HG03457 (cell line): ENCODE data around the gene ACSS3.
"Not testable (repeated sequence)": the region's sequence is repeated elsewhere in the genome, so short reads cannot be mapped to it uniquely, and the experiment has no call there.

Experiments
- ATAC-seq: cut with Tn5 transposase; IDR thresholded peaks from one replicate; pipeline ENCODE4 v1.9.1; 2021; ENCODE audit warnings: moderate number of reproducible peaks; ENCODE audit not compliant: unreplicated experiment

Gene ACSS3

GRCh38 chr12:81077686-81078441 lies at the start of gene ACSS3:
Gene ACSS3 (plus strand): TSS chr12:81078079. CDS start chr12:81078121, 42 bp downstream.
- ATAC-seq: no peak

GRCh38 chr12:81034926-81035325 lies 43.0 kb upstream of the ACSS3 start:
- ATAC-seq: no peak

- ATAC-seq: no peak
These were observed 38.6 kb upstream of the ACSS3 start for GRCh38 chr12:81039231-81039630.

DNA sequence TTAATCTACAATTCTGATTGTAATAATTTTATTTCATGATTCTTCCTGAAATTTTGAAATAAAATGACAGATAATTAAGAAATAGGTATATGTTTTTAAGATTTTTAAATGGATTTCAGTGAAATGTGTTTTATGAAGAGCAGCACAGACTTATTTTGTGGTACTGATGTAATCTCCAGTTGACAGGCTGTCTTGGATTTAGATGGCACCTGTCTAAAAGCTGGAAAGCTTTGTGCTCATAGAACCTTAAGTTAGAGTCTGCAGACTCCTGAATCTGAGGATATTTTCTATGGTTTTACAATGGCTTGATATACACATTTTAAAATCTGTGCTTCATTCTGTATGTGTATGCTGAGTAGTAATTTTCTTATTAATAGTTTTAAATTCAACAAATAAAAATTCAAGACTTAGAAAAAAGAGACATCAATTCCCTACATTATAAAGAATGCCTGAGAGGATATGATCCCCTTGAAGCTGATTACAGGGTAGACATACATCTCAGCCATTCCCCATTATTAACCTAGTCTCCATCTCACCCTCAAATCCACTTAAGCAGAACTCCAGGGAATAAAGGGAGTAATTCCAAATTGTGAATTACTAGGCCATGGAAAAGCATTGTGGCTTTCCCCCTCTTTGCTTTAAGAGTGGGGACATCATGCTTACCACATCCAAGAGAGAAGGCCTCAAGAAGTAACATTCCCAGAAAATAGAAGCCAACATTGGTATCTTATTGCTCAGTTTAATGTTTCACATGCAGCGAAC lies 33.7 kb upstream of the ACSS3 start:
- ATAC-seq: no peak

DNA sequence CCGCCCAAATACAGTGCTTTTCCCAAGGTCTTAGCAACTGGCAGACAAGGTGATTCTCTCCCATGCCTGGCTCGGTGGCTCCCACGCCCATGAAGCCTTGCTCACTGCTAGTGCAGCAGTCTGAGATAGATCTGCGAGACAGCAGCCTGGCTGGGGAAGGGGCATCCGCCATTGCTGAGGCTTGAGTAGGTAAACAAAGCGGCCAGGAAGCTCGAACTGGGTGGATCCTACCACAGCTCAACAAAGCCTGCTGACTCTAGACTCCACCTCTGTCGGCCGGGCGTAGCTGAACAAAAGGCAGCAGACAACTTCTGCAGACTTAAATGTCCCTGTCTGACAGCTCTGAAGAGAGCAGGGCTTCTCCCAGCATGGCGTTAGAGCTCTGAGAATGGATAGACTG lies 12.9 kb upstream of the ACSS3 start:
- not testable (repeated sequence) for ATAC-seq

GRCh38 chr12:81070846-81071245 lies 7.0 kb upstream of the ACSS3 start:
- no peak for ATAC-seq

DNA sequence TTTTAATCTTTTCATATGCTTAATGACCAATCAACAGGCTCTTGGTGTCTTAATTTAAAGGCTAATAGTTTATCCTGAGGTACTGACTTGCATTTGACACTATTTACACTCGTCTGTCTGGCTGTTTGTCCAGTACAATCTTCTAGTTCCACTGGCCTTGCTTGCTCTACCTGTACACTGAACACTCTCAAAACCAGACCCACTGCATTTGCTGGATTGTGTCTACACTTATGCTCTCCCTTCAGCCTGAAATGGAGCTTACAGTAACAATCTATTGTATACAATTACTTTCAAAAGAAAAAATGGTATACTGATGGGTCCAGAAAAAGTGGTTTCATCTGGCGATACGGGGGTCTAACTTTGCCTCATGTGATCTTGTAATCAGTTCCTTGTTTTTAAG lies 2.3 kb upstream of the ACSS3 start:
- no peak for ATAC-seq

DNA sequence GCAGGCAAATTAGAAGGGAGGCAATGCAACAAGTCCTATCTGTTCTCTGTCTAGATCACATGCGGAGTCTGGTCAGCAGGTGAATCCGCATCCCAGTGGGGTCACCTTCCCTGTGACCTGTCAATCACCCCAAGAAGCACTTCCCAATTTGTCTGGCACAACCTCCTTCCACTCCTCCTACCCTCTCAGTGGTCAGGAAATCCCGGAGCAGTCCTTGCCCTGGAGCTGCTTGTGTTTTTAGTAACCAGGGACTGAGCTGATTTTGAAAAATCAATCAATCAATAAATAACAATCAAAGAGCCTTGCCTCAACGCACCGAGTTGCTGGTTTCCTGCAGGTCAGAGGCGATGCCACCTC lies 572 bp upstream of the ACSS3 start:
- ATAC-seq: no peak

GRCh38 chr12:81078469-81079196 lies 754 bp downstream of the ACSS3 start:
- no peak for ATAC-seq

DNA sequence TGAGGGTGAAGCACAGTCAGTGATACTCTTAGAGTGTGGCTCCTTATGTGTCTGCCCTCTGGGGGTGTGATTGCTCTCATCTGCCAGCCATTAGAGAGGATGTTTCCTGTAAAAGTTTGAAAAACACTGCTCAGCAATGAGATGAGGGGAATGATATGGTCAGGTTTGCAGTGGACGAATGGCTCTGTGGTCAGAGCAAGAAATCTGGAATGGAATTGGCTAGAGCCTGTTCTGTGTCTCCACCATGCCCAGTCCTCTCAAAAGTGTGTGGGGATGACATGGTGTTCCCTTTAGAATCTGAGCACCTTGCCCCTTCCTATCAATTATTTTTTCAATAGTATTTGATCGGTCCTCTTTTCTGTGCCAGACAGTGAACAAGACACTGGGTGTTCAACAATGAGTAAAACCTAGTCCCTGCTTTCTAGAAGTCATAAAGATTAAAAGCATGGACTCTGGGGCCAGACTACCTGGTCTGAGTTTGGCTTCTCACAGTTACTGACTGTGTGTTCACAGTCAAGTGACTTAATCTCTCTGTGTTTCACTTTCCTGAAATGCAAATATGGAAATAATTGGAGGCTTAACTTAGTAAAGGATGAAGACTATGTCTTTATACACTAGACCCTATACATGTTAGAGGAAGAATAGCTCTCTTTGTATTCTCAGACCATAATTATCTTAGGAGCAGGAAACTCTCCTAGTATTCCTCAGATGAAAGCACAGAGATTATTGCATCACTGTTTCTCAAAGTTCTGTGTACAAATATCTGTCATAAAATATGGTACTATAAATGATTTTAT lies 1.6 kb downstream of the ACSS3 start:
- ATAC-seq: no peak

DNA sequence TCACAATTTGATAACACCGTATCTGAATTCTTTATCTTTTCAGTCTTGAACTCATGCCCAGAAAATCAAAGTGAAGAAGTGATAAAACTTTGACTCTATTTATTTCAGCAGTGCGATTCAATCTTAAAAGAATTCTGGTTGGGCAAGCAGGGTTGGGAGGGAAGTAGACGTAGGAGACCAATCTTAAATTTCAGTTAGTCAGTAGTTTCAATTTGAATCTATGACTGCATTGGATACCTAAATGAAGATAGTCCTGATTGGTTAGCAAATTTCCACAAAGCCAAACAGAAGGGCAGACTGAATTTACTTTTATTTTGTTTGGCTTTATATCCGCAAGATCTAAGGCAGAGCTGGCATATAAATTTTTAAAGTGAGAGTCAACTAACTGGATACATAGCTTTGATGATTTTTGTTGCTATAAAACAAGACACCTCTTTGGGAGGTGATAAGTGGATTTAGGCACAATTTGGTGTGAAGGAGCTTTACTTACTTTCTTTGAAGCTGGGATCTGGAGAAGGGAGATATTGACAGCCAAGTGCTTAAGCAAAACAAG lies 2.6 kb downstream of the ACSS3 start:
- no peak for ATAC-seq

DNA sequence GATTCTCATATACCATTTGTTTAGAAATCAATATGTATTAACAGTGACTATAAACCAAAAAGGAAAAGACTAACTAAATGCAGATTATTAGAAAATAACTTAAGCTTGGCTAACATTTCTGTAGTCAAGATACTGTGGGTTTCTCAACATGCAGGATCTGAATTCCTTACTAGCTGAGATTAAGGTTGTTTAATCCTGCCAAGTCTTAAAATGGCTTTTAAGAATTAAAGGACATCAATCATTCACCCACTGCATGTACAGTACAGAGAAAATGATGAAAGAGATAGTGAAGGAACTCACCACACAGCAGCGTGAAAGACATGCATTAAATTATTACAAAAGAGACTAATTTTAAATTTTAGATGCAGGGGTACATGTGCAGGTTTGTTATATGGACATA lies 3.8 kb downstream of the ACSS3 start:
- ATAC-seq: no peak

DNA sequence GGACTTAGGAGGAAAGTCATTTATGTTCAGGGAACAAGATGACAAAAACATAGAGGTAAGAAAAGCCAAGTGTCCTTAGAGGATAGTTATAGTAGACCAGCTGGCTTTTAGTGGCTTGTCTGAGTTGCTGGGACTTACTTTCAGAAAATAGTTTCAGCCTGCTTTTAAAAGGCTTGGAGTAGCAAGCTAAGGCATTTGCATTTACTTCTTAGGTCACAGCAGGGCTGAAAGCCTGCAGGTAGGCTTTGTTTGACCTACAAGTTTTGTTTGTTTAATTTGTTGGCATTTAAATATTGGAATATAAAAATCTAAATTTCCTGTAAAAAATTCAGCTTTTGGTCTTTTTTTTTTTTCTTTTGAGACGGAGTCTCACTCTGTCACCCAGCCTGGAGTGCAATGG lies 5.1 kb downstream of the ACSS3 start:
- ATAC-seq: no peak

DNA sequence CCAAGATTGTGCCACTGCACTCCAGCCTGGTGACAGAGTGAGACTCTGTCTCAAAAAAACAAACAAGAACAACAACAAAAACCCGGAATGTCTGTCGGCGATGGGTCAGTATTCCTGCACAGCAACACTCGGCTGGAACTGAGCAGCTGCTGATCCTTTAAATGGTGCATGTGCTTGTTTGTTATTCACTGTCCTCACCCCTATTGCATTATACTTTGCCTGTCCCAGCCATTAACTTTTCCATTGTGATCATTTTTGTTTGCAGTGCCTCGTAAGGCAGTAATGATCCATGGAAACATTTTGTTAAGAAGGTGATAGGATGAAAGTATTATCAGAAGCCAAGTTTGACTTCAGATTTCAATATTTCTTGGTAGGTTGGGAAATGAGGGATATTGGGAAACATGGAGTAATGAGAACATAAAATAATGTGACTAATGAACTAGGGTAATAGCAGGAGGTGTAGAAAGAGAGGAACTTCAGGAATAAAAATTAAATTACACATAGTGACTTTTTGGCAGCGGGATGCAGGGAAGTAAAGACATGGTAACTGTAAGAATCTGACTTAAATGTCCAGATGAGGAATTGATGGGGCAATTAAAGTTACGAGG lies 6.1 kb downstream of the ACSS3 start:
- ATAC-seq: no peak

GRCh38 chr12:81084811-81085350 lies 7.0 kb downstream of the ACSS3 start:
- ATAC-seq: no peak

- ATAC-seq: no peak
These were observed 8.0 kb downstream of the ACSS3 start for GRCh38 chr12:81085832-81086231.

- ATAC-seq: no peak
These were observed 8.5 kb downstream of the ACSS3 start for GRCh38 chr12:81086342-81086741.

- no peak for ATAC-seq
These were observed 10.3 kb downstream of the ACSS3 start for GRCh38 chr12:81088221-81088620.

DNA sequence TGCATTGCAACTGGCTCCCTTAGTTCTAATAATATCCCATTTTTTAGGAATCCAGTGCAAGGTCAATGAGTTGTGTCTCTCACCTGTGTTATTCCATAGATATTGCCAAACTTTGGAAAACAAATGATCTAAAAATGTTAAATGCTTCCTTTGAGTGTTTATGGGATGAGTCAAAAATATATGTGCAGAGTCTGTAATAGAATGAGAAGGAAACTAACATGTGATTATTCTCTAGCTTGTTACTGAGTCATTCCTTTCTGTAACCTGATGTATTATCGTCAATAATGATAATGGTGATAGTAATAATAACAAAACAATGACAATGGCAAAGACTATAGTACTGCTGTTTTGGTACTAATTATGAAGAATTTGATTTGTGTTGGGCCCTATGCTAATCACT lies 11.5 kb downstream of the ACSS3 start:
- no peak for ATAC-seq

DNA sequence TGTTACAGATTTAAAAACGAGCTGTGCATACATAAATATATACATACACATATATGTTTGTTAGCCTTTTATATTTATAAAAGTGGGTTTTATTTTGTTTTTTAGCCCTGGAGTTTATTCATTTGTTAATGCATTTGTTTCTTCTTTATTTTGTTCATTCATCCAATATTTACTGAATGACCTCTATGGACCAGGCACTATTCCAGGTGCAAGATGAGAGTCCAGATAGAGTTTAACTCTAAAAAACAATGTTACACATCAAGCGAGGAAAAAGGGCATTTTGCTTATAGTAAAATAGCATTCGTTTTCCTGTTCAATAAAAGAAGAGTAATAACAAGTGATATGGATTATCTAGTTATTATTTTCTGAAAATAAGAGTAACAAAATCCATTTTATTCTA lies 14.2 kb downstream of the ACSS3 start:
- ATAC-seq: no peak
